ENCODE data around the gene DDB1. TPM values are rescaled to one million over a fixed set of nuclear protein-coding genes. Genes with fewer than 3 reads are reported as not detected.

Gene DDB1
- total and polyA plus RNA-seq, 9 of the 15 experiments (the other 6 are each of a cell fraction or from before 2014, with no cell fraction given): 172 to 361 (median 266) TPM

GRCh38 chr11:61367406-61367805 is 34.5 kb upstream of the DDB1 start (continued):
- TF ChIP-seq RREB1 (CRISPR knock-in tag; IDR thresholded peaks at IDR 0.05): no peak
- no peak for TF ChIP-seq SP1 (CRISPR knock-in tag; IDR thresholded peaks at IDR 0.05)
- TF ChIP-seq ATF3 (IDR thresholded peaks at IDR 0.05): no peak
- no peak for TF ChIP-seq ATF3 (CRISPR knock-in tag; conservative IDR thresholded peaks at IDR 0.05)
- TF ChIP-seq ID3 (CRISPR knock-in tag; IDR thresholded peaks at IDR 0.05): no peak
- TF ChIP-seq ID3 (tag; IDR thresholded peaks at IDR 0.05): no peak
- no peak for TF ChIP-seq ERF (CRISPR knock-in tag; IDR thresholded peaks at IDR 0.05)
- peak; percentile 48; the same call in 1 of the 2 replicates for TF ChIP-seq GATA2 (CRISPR knock-in tag; IDR thresholded peaks at IDR 0.05)
- 0 out of 2 replicates have a peak, but pooled peaks have one; percentile 10 for TF ChIP-seq KHSRP (IDR thresholded peaks at IDR 0.05)
- no peak for TF ChIP-seq TRIM28 (IDR thresholded peaks at IDR 0.05)
- TF ChIP-seq SMAD4 (CRISPR knock-in tag; conservative IDR thresholded peaks at IDR 0.05): no peak
- TF ChIP-seq ZNF561 (CRISPR knock-in tag; conservative IDR thresholded peaks at IDR 0.05): no peak
- no peak for TF ChIP-seq ZNF3 (CRISPR knock-in tag; IDR thresholded peaks at IDR 0.05)
- TF ChIP-seq ZNF75A (CRISPR knock-in tag; IDR thresholded peaks at IDR 0.05): no peak
- no peak for TF ChIP-seq CBX1 (IDR thresholded peaks at IDR 0.05; ENCODE audit: low read depth)
- TF ChIP-seq CBFB (CRISPR knock-in tag; IDR thresholded peaks at IDR 0.05): no peak
- TF ChIP-seq MYNN (IDR thresholded peaks at IDR 0.05): no peak
- TF ChIP-seq MYNN (CRISPR knock-in tag; IDR thresholded peaks at IDR 0.05): no peak
- TF ChIP-seq NFIC (IDR thresholded peaks at IDR 0.05): peak; percentile 78
- TF ChIP-seq CBX3 (IDR thresholded peaks at IDR 0.05; ENCODE audit: borderline replicate concordance in 1 of 2, low read length in 2 of 2): no peak
- no peak for TF ChIP-seq IRF2 (CRISPR knock-in tag; IDR thresholded peaks at IDR 0.05)
- TF ChIP-seq ZBTB33 (CRISPR knock-in tag; IDR thresholded peaks at IDR 0.05): no peak
- no peak for TF ChIP-seq CCAR2 (IDR thresholded peaks at IDR 0.05; ENCODE audit: low read depth, low read length)
- peak; percentile 85 for TF ChIP-seq EP300 (IDR thresholded peaks at IDR 0.05; ENCODE audit: low read length)
